GM19452 (cell line): ENCODE measurements around the gene SCGB1C2.

Experiments
- ATAC-seq: cut with Tn5 transposase; IDR thresholded peaks from one replicate; pipeline ENCODE4 v1.9.1; 2021; ENCODE audit not compliant: unreplicated experiment

Gene SCGB1C2

DNA sequence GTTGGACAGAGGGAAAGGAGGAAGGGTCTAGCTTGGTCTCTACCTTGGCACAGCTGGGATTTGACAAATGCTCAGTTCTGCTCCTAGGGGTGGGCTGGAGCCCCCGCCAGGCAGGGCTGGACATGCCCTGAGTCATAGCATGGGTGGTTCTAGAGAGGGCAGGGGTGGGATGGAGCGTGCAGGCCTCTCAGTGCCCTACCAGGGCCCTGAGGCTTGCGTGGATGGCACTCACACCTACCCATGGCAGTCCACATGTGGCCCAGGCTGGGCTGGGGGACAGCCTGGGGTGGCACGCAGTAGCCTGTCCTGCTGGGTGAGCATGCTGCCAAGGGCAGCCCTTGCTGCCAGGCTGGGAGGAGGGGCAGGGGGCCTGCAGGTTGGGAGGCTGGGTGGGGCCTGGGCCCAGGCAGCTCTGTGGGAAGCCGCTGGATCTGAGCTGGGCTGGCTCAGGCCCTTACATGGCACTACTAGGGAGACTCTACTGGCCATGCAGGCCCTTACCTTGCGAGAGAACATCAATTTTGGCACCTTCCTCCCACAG is 32.8 kb downstream of the SCGB1C2 start:
- no peak for ATAC-seq

- ATAC-seq: no peak
These were observed 34.5 kb downstream of the SCGB1C2 start for GRCh38 chr17:171871-172270.

DNA sequence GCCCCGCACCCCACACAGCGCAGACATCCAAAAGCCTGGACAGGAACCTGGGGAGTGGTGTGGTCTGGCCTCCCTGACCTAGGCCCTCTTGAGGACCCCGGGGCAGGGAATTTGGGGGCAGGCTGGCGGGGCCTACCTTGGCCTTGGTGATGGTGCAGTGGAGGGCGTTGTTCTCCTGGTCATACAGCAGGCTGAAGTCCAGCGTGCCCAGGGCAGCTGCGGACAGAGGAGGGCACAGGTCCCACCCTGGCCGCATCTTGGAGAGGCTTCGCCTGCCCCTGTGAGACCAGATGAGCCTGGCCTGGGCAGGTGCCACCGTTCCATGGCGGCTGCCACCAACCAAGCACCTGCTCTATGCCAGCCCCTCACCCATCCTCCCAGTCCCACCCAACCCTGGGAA is 35.0 kb downstream of the SCGB1C2 start:
- ATAC-seq: no peak

DNA sequence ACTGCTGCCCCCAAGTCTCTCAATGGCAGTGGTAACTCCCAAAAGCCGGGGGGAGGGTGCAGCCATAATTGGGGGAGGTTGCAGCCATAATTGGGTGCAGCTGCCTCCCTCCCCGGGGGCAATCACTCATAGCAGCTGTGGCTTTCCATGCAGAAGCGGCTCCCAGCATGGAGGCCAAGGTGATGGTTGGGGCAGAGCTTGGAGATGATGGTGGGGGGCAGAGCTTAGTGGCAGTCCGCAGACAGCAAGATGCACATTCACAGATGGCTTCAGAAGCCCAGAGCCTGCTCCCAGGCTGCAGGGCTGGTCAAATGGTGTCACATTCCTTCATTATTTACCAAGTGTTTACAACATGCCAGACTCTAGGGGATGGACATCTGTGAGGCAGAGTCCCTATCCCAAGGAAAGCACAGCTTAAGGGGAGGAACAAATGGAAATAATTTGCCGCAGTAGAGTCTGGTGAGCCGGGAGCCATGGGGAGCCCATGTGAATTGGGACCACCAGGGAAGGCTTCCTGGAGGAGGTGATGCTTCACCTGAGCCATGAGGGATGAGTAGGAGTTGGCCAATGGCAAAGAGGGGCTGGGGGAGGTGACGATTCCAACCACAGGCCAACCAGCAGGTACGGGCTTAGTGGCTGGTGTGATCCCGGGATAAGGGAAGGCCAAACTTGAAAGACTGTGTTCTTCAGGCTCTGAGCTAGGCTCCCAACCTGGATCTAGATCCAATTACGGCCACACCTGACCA is 36.0 kb downstream of the SCGB1C2 start:
- ATAC-seq: no peak

- no peak for ATAC-seq
These were observed 39.8 kb downstream of the SCGB1C2 start for GRCh38 chr17:177155-177554.

- no peak for ATAC-seq
These were observed 40.4 kb downstream of the SCGB1C2 start for GRCh38 chr17:177762-178161.

DNA sequence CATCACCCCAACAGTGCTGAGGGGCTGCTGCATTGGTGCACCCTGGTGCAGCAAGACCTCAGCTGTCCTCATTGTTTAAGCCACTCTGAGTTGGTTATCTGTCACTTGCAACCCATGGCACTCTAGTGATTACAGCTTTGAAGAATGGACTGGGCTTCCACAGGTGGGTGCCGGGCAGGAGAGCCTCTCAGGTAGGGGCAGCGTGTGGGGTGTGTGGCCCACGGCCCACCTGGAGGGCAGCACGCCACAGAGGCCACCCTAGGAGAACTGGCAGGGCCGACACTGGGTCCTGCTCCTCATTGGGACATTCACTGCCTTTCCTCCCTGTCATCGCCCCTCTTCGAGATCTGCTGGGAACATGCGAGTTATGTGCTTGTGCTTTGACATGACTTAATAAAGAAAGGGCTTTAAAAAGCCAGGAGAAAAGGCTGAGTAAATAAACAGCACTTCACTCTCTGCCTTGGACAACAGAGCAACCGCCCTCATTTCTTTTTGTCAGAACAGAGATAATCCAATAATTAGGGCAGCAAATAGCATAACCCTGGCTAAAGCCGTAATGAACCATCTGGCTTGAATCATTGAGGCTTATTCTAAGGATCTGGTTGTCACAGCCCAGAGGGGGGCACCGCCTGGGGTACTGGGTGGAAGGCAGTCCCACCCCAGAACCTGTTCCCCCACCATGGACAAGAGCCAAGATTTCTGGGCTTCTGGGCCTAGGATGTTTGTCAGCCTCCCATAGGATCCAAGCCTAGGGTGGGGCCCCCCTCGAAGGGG is 41.1 kb downstream of the SCGB1C2 start:
- ATAC-seq: no peak

DNA sequence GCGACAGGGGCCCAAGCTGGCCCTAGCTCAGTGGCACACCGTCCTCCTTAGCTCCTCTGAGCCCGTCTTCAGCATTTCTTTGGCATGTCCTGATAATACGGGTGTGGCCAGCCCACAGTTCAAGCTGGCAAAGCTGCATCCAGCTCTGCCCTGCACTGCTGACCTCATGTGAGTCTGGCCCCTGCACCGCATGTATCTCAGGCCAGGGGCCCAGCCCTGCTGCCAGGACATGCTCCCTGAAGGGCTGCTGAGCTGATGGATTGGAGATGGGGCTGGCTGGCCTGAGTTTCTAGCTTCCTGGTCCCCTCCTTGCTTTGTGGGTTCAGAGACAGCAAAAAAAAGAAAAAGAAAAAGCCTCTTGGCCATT is 41.7 kb downstream of the SCGB1C2 start:
- no peak for ATAC-seq

DNA sequence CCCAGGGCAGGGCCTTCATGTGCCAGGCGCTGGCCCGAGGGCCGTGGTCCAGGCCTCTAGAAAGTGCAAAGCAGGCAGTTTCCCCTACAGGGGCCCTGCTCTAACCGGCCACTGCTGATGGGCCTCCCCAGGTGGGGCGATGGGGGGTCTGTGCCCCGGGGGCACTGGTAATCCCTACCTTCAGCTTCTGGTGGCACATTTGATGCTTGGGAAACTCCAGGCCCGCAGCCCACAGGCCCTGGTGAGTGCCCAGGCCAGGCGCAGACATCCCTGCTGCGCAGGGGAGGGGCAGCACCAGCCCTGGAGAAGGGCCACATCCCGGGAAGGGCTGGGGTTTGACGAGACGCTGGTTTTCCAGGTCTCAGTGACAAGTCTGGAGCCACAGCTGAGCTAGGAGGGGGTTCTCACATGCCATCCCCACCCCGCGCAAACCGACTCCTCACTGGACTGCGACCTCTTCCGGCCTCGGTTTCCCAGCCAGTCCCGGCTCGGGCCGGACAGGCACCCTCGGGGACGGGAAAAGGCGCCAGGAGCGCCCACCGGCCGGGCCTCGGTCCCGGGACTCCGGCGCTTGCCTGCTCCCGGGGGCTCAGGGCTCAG is 42.5 kb downstream of the SCGB1C2 start:
- ATAC-seq: no peak

DNA sequence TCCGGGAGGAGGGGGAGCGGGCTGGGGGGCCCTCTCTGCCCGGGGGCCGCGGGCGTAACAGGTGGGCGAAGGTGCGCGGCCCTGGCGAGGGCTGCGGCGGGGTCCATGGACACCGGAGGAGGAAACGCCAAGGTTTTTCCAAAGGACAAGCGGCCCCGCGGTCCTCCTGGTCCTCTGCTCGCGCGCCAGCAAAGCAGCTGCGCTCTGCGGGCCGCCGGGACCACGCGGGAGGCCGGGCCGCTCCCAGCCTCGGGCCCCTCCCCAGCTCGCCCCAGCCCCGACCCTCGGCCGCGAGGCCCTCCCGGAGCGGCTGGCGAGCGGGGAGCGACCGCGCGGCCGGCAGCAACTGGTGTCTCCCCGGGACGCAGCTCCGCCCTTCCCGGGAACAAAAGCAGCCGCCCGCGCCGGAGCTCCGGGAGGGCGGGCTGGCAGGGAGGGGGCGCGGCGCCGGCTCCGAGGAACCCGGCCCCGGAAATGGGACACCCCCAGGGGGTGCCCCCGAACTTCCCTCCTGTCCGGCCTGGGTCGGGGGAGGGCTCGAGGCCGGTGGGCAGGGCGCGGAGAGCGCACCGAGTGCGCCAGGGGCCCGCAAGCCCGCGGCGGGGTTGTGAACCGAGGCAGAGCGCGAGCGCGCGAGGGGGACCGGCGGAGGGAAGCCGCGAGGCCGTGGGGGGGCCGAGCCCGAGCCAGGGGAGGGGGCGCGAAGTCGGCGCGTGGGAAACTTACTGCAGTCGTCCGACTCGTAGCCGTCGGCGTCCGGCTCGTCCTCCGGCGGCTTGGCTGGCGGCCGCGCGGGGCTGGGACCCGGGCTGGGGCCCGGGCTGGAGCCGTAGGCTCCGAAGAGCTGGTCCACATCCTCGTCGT is 43.2 kb downstream of the SCGB1C2 start:
- no peak for ATAC-seq

GRCh38 chr17:181245-182049 is 44.1 kb downstream of the SCGB1C2 start, which contains the start of gene DOC2B:
DOC2B (minus strand) TSS chr17:181650; CDS start chr17:181479, 171 bp downstream.
- ATAC-seq: no peak

DNA sequence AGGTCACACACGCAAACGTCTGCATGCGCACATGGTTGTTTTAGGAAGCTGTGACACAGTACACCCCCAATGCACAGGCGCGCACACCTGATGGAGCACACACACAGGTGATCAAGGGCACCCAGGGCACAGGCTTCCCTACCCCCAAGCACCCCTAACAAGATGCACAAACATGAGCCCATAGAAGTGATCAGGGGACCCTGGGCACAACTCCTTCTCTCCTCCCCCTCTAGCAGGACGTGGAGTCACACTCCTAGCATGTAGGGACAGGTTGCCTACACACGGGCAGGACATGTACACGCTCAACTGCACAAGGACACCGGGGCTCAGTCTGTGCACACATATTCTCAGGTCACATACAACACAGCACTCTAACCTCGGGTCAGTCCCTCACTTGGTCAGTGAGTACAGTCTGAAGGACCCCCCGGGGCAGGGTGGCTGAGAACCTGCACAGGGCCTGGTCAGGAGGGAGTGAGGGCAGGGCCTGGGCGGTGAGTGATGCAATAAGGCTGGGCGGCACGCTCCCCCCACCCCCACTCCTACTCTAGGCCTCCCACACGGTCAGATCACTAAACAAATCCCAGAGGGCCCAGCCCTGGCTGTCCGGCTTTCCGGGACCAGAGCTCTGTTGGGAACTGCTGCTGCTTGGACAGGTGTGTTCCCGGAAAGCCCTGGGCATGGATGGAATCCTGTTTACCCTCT is 44.8 kb downstream of the SCGB1C2 start:
- no peak for ATAC-seq

GRCh38 chr17:183021-183420 is 45.7 kb downstream of the SCGB1C2 start:
- no peak for ATAC-seq

GRCh38 chr17:185445-186138 is 48.2 kb downstream of the SCGB1C2 start:
- no peak for ATAC-seq

DNA sequence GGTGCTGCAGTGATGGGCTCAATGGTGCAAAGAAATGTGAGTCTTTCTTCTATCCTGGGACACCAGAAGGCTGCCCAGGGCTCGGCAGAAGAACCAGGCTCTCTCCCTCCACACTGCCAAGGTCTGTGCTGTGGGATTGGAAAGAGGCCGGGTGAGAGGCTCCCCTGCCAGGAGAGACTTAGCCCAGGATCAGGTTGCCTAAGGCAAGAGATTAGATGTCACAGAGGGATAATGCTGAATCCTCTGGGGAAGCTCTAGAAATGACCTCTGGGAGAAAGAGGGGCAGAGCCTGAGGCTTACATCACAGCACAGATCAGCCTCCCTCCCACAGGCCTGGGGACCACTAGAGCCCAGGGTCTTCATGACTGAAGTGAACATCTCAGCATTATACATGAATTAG is 49.8 kb downstream of the SCGB1C2 start:
- no peak for ATAC-seq
